ENCODE results near the gene SULF2.

- peak; percentile 93 for TF ChIP-seq CTCF (IDR thresholded peaks at IDR 0.05; ENCODE audit: poor library complexity)
- no peak for TF ChIP-seq EZH2 (IDR thresholded peaks at IDR 0.05; ENCODE audit: borderline replicate concordance)
Measured at GRCh38 chr20:47725248-47725973, 59.9 kb downstream of the SULF2 start.

Measured in hepatocyte (in vitro differentiated cells).